B cell (primary cell): ENCODE results near the gene ZBED2. TPM values are rescaled to one million over a fixed set of nuclear protein-coding genes. Genes with fewer than 3 reads are reported as not detected.
A peak's percentile ranks its signal among the peaks of the same experiment; 100 is the strongest.

Experiments used
- ATAC-seq: fragments of 200-7000 bp; cut with Tn5 transposase; one replicate; pipeline ENCODE4 v1.10.0; 2021; ENCODE audit warnings: low read depth, mild to moderate bottlenecking, moderate number of reproducible peaks, moderate library complexity
- CTCF ChIA-PET: fragments of 350-600 bp; sonication (Branson Sonifier 250); formaldehyde crosslinking; loops from one replicate; lab custom pipeline; 2021; ENCODE audit warnings: antibody characterized with exemption, inconsistent platforms; lab: Charles Lee
- POLR2A ChIA-PET: fragments of 350-600 bp; sonication (Branson Sonifier 250); formaldehyde crosslinking; loops from one replicate; lab custom pipeline; 2021; ENCODE audit warnings: antibody characterized with exemption; lab: Charles Lee
- DNase-seq: peaks from one replicate; pipeline ENCODE4 v3.0.0; 2013
- H2AFZ ChIP-seq: 2 replicates; pipeline ENCODE4 v1.6.1; 2012; ENCODE audit warnings: mild to moderate bottlenecking, low read depth, low read length; ENCODE audit not compliant: insufficient read depth, poor library complexity, severe bottlenecking
- H3K27ac ChIP-seq, 2 donors: 1 replicate in 1 of 2; 2 replicates in 1 of 2; pipeline ENCODE4 v1.5.1; 2012 to 2013; ENCODE audit warnings: low read length in 2 of 2, mild to moderate bottlenecking in 2 of 2, moderate library complexity in 1 of 2
- H3K27me3 ChIP-seq, 4 experiments: fragments of 200-600 bp in 1 of 4; sonication (generic) in 1 of 4; replicated peaks in 1 of 4; 1 replicate in 2 of 4; 2 replicates in 2 of 4; pipeline versions ENCODE4 v1.6.1 to v1.7.0; 2013 to 2016; ENCODE audit warnings: low read length in 3 of 4, mild to moderate bottlenecking in 2 of 4, mixed read lengths in 1 of 4, moderate library complexity in 1 of 4; ENCODE audit not compliant: insufficient read depth in 4 of 4, control insufficient read depth in 3 of 4; ENCODE audit errors: control extremely low read depth in 1 of 4
- H3K36me3 ChIP-seq, 2 experiments: replicated peaks in 1 of 2; 1 replicate in 1 of 2; 2 replicates in 1 of 2; pipeline versions ENCODE4 v1.6.1 to v1.7.1; 2013; ENCODE audit warnings: low read length in 1 of 2; ENCODE audit not compliant: insufficient read depth in 2 of 2, control insufficient read depth in 1 of 2; ENCODE audit errors: control extremely low read depth in 1 of 2, extremely low read depth in 1 of 2
- H3K4me1 ChIP-seq, 2 donors: fragments of 200-600 bp in 1 of 2; sonication (generic) in 1 of 2; 1 replicate in 1 of 2; 2 replicates in 1 of 2; pipeline versions ENCODE4 v1.5.1 to v1.6.1; 2013 to 2017; ENCODE audit warnings: low read length in 2 of 2; ENCODE audit not compliant: control insufficient read depth in 2 of 2, insufficient read depth in 2 of 2
- H3K4me2 ChIP-seq: replicated peaks from 2 replicates; pipeline ENCODE3; 2012; ENCODE audit warnings: mild to moderate bottlenecking, low read depth, low read length; ENCODE audit not compliant: poor library complexity, severe bottlenecking
- H3K4me3 ChIP-seq, 5 experiments: fragments of 200-600 bp in 1 of 5; sonication (generic) in 1 of 5; 1 replicate in 3 of 5; 2 replicates in 2 of 5; pipeline versions ENCODE4 v1.5.1 to v1.7.0; 2011 to 2016; ENCODE audit warnings: low read length in 4 of 5, mild to moderate bottlenecking in 4 of 5, low read depth in 2 of 5, control low read depth in 1 of 5, moderate library complexity in 1 of 5; ENCODE audit not compliant: insufficient read depth in 1 of 5; ENCODE audit errors: control extremely low read depth in 1 of 5, extremely low read depth in 1 of 5
- H3K79me2 ChIP-seq: fragments of 200-600 bp; sonication (generic); one replicate; pipeline ENCODE4 v1.6.0; 2016; ENCODE audit warnings: low read length; ENCODE audit not compliant: control insufficient read depth, insufficient read depth
- H3K9ac ChIP-seq: fragments of 200-600 bp; sonication (generic); 2 replicates; pipeline ENCODE4 v1.6.1; 2017; ENCODE audit warnings: mild to moderate bottlenecking, low read length, moderate library complexity
- H3K9me3 ChIP-seq, 3 donors: one replicate each; pipeline versions ENCODE4 v1.6.1 to v1.7.1; 2013; ENCODE audit warnings: low read length in 2 of 3; ENCODE audit not compliant: control insufficient read depth in 2 of 3, insufficient read depth in 1 of 3; ENCODE audit errors: control extremely low read depth in 1 of 3
- H4K20me1 ChIP-seq: 2 replicates; pipeline ENCODE4 v1.6.0; 2012; ENCODE audit warnings: mild to moderate bottlenecking, low read length; ENCODE audit not compliant: insufficient read depth, control insufficient read depth, poor library complexity, severe bottlenecking
- H3K27ac Mint-ChIP-seq: one replicate; pipeline ENCODE4 v1.8.0; 2021; ENCODE audit warnings: mixed read lengths
- H3K27me3 Mint-ChIP-seq: one replicate; pipeline ENCODE4 v1.8.0; 2021; ENCODE audit warnings: mixed read lengths
- H3K4me1 Mint-ChIP-seq: one replicate; pipeline ENCODE4 v1.8.0; 2021; ENCODE audit warnings: mixed read lengths
- H3K4me3 Mint-ChIP-seq: one replicate; pipeline ENCODE4 v1.8.0; 2021; ENCODE audit warnings: mixed read lengths
- H3K9me3 Mint-ChIP-seq: one replicate; pipeline ENCODE4 v1.8.0; 2022; ENCODE audit warnings: mixed read lengths; ENCODE audit not compliant: insufficient read depth
- EZH2 ChIP-seq: IDR thresholded peaks from 2 replicates; pipeline ENCODE4 v1.6.1; 2012; ENCODE audit warnings: borderline replicate concordance, low read depth, mild to moderate bottlenecking, moderate library complexity, low read length; ENCODE audit not compliant: insufficient read depth, poor library complexity, severe bottlenecking
- WGBS: methylation state at CpG from one replicate; pipeline ENCODE4 v1.1.5; 2013; ENCODE audit warnings: missing lambda C conversion rate; ENCODE audit not compliant: insufficient coverage; 5-methylcytosine and 5-hydroxymethylcytosine counted together
- intact Hi-C: fragments of 100-400 bp; cut with micrococcal nuclease; formaldehyde crosslinking; loops from one replicate; pipeline ENCODE4 v1.10.0; 2022
- polyA plus RNA-seq: library from polyadenylated mRNA; depleted of rRNA; stranded (reverse); fragments of >200 nt; gene quantifications from 2 replicates; pipeline ENCODE4 v1.2.3, GENCODE V29; 2012
- total RNA-seq, 2 donors: library from RNA; stranded (reverse); fragments of 120-200 nt in 1 of 2; gene quantifications; 1 replicate in 1 of 2; 2 replicates in 1 of 2; pipeline versions ENCODE4 v1.2.3 to v1.2.4, GENCODE V29; 2013 to 2022
- TF ChIP-seq, protein P1 (sequence below): fragments of 200-600 bp; IDR thresholded peaks from one replicate; pipeline ENCODE4 v1.8.0; 2022; ENCODE audit warnings: antibody characterized with exemption, mild to moderate bottlenecking

ZBED2 gene
- total and polyA plus RNA-seq, 2 donors (not counting 1 experiment from before 2014, with no cell fraction given) = 0.36 to 6.0 TPM

DNA sequence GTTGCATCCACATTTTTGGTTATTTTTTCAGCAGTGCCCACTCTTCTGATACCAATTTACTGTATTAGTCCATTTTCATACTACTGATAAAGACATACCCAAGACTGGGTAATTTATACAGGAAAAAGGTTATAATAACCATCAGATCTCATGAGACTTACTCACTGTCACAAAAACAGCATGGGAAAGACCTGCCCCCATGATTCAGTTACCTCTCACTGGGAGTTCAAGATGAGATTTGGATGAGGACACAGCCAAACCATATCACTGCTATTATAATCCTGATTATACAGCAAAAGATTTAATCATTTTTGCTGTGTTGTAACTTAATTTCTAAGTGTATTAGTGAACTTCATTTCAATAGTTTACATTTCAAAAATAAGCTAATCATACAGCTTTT, 6.6 kb downstream of the ZBED2 start:
- Mint-ChIP-seq H3K9me3 (no peaks in the 10 kb centered on the region), H3K4me1 (peaks cover 36% of the 10 kb centered on the region), H3K4me3 (no peak overlapping the region), H3K27me3 (no peaks in the 10 kb centered on the region), H3K27ac (peak overlapping the region; percentile 55)
- Histone ChIP-seq H3K79me2 (no peaks in the 10 kb centered on the region), H3K27me3 (no peaks in the 10 kb centered on the region), H3K9ac (no peak overlapping the region), H3K4me3 (no peak overlapping the region), H3K27ac (no peak overlapping the region), H4K20me1 (no peaks in the 10 kb centered on the region), H2AFZ (no peak overlapping the region), H3K9me3 (no peaks in the 10 kb centered on the region), H3K4me2 (no peak overlapping the region), H3K4me1 (peaks cover 8 to 22% of the 10 kb centered on the region in 2 donors), H3K36me3 (peaks cover 0 to 37% of the 10 kb centered on the region in 2 experiments)
- ATAC-seq (no peak), DNase-seq (no peak)
- ChIA-PET POLR2A (no interaction called here), CTCF (interaction anchor here (1.2 to 1.4 kb wide), 2 partner anchors 10 to 80 kb away, joined by 3 to 5 read pairs; no protein-coding TSS in a partner anchor)
- intact Hi-C loops = no loop called here
- TF ChIP-seq, protein P1, sequence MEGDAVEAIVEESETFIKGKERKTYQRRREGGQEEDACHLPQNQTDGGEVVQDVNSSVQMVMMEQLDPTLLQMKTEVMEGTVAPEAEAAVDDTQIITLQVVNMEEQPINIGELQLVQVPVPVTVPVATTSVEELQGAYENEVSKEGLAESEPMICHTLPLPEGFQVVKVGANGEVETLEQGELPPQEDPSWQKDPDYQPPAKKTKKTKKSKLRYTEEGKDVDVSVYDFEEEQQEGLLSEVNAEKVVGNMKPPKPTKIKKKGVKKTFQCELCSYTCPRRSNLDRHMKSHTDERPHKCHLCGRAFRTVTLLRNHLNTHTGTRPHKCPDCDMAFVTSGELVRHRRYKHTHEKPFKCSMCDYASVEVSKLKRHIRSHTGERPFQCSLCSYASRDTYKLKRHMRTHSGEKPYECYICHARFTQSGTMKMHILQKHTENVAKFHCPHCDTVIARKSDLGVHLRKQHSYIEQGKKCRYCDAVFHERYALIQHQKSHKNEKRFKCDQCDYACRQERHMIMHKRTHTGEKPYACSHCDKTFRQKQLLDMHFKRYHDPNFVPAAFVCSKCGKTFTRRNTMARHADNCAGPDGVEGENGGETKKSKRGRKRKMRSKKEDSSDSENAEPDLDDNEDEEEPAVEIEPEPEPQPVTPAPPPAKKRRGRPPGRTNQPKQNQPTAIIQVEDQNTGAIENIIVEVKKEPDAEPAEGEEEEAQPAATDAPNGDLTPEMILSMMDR = no peak
- TF ChIP-seq EZH2 = no peak

DNA sequence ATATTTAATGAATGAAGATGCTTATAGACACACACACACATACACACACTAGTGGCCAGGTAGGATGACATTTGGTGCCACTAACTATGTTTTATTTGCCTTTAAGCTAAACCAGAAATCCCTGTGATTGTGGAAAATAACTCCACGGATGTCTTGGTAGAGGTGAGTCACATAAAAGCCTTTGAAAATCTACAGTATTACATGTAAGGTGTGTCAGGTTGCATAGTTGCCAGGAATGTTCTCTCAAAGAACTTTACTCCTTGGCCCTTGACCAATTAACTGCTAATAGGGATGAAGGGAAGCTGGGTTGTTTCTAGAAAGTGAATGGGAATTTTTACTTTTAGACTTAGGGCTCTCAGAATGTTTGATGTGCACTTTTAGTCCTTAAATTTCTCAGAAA, 9.9 kb downstream of the ZBED2 start:
- Mint-ChIP-seq H3K4me3 (no peak overlapping the region), H3K4me1 (peaks cover 19% of the 10 kb centered on the region), H3K27ac (no peak overlapping the region), H3K9me3 (no peaks in the 10 kb centered on the region), H3K27me3 (no peaks in the 10 kb centered on the region)
- intact Hi-C loops = no loop called here
- Histone ChIP-seq H3K4me3 (no peak overlapping the region), H2AFZ (no peak overlapping the region), H3K27ac (no peak overlapping the region), H3K9me3 (no peaks in the 10 kb centered on the region), H3K9ac (no peak overlapping the region), H3K79me2 (no peaks in the 10 kb centered on the region), H3K4me1 (peaks cover 2 to 4% of the 10 kb centered on the region in 2 donors), H4K20me1 (no peaks in the 10 kb centered on the region), H3K4me2 (no peak overlapping the region), H3K27me3 (no peaks in the 10 kb centered on the region), H3K36me3 (peaks cover 0 to 46% of the 10 kb centered on the region in 2 experiments)
- DNase-seq (no peak), ATAC-seq (no peak)
- TF ChIP-seq, protein P1 = no peak
- no peak for TF ChIP-seq EZH2
- CTCF ChIA-PET = no interaction called here
- POLR2A ChIA-PET = no interaction called here
- no CpG with 5 or more reads among the region's 1 CpG for WGBS
